Epithelial cell of esophagus (primary cell): Measurements from ENCODE around the gene TMTC3.

ENCODE experiments used
- DNase-seq: peaks from one replicate; pipeline ENCODE4 v3.0.0; 2010; ENCODE audit warnings: low read depth
- H3K4me3 ChIP-seq: 2 replicates; pipeline ENCODE4 v1.5.1; 2011; ENCODE audit warnings: mild to moderate bottlenecking, low read length, control low read depth
- CTCF ChIP-seq: IDR thresholded peaks from 2 replicates; pipeline ENCODE4 v1.5.1; 2011; ENCODE audit warnings: low read depth, mild to moderate bottlenecking, low read length, control low read depth, inconsistent platforms; ENCODE audit not compliant: insufficient read depth; ENCODE audit errors: missing control alignments

TMTC3 gene

GRCh38 chr12:88144037-88144436 is 1.9 kb downstream of the TMTC3 start:
- H3K4me3 ChIP-seq: peak overlapping the region; percentile 89
- no peak for TF ChIP-seq CTCF
- peak; percentile 19 for DNase-seq

GRCh38 chr12:88144546-88145468 is 2.7 kb downstream of the TMTC3 start:
- peak; percentile 61 for DNase-seq
- H3K4me3 ChIP-seq: peak overlapping the region; percentile 14
- no peak for TF ChIP-seq CTCF

- DNase-seq: no peak
- TF ChIP-seq CTCF: no peak
- peak overlapping the region; percentile 14 for H3K4me3 ChIP-seq
These were observed 3.7 kb downstream of the TMTC3 start for GRCh38 chr12:88145567-88146505.

- TF ChIP-seq CTCF: no peak
- no peak overlapping the region for H3K4me3 ChIP-seq
- no peak for DNase-seq
These were observed 8.0 kb downstream of the TMTC3 start for GRCh38 chr12:88150063-88150462.

GRCh38 chr12:88153959-88154358 is 11.9 kb downstream of the TMTC3 start:
- no peak overlapping the region for H3K4me3 ChIP-seq
- peak; percentile 3 for TF ChIP-seq CTCF
- DNase-seq: peak; percentile 54

GRCh38 chr12:88156075-88156654 is 14.1 kb downstream of the TMTC3 start:
- no peak for TF ChIP-seq CTCF
- H3K4me3 ChIP-seq: no peak overlapping the region
- no peak for DNase-seq
